HUES48 (cell line): ENCODE measurements around the gene MPHOSPH9.

Source experiments
- H3K27ac ChIP-seq: one replicate; pipeline ENCODE4 v1.7.0; 2013; ENCODE audit warnings: low read depth, low read length, inconsistent platforms
- H3K27me3 ChIP-seq: 2 replicates; pipeline ENCODE4 v1.6.1; 2013; ENCODE audit warnings: mild to moderate bottlenecking, low read length; ENCODE audit not compliant: control insufficient read depth, insufficient read depth
- H3K36me3 ChIP-seq: 2 replicates; pipeline ENCODE4 v1.6.1; 2013; ENCODE audit warnings: low read length; ENCODE audit not compliant: control insufficient read depth, insufficient read depth
- H3K4me1 ChIP-seq: 2 replicates; pipeline ENCODE4 v1.6.1; 2013; ENCODE audit warnings: mild to moderate bottlenecking, low read length; ENCODE audit not compliant: control insufficient read depth, insufficient read depth
- H3K4me3 ChIP-seq: 2 replicates; pipeline ENCODE4 v1.5.1; 2013; ENCODE audit warnings: mild to moderate bottlenecking, low read depth, low read length
- H3K9ac ChIP-seq: 2 replicates; pipeline ENCODE4 v1.6.1; 2013; ENCODE audit warnings: mild to moderate bottlenecking, low read depth, low read length, moderate library complexity
- H3K9me3 ChIP-seq: 2 replicates; pipeline ENCODE4 v1.6.1; 2013; ENCODE audit warnings: low read length; ENCODE audit not compliant: control insufficient read depth, insufficient read depth

The MPHOSPH9 gene

DNA sequence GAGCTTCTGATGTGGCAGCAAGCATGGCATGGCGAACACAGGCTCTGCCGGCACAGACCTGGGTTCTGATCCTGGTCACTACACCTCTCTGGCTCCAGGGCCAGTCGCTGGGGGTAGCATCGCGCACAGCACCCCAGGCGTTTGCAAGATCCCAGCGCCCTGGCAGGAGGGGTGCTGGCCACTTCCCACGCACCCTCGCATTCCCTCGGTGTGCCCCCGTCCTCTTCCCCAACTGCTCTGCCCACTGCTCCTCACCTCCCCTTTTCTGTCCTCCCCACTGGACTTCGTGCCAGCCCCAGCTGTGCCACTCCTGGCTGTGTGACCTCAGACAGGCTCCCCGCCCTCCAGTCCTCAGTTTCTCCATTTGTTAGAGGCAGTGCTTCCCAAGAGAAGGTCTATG, 35.9 kb upstream of the MPHOSPH9 start:
- Histone ChIP-seq H3K9me3 (no peaks in the 10 kb centered on the region), H3K27ac (peak overlapping the region; percentile 92), H3K36me3 (peaks cover 38% of the 10 kb centered on the region), H3K4me1 (peaks cover 18% of the 10 kb centered on the region), H3K9ac (peak overlapping the region; percentile 86), H3K27me3 (no peaks in the 10 kb centered on the region), H3K4me3 (peak overlapping the region; percentile 56; the same call in 1 of the 2 replicates)

GRCh38 chr12:123267991-123268843, 35.3 kb upstream of the MPHOSPH9 start:
- peak overlapping the region; percentile 92 for H3K27ac ChIP-seq
- no peaks in the 10 kb centered on the region for H3K27me3 ChIP-seq
- H3K36me3 ChIP-seq = peaks cover 44% of the 10 kb centered on the region
- H3K4me1 ChIP-seq = peaks cover 20% of the 10 kb centered on the region
- H3K4me3 ChIP-seq = no peak overlapping the region
- H3K9ac ChIP-seq = 0 out of 2 replicates have a peak overlapping the region, but pooled peaks have one; percentile 86
- no peaks in the 10 kb centered on the region for H3K9me3 ChIP-seq

- Histone ChIP-seq H3K9me3 (no peaks in the 10 kb centered on the region), H3K9ac (no peak overlapping the region), H3K27ac (peak overlapping the region; percentile 42), H3K4me3 (no peak overlapping the region), H3K4me1 (peaks cover 14% of the 10 kb centered on the region), H3K27me3 (no peaks in the 10 kb centered on the region), H3K36me3 (peaks cover 50% of the 10 kb centered on the region)
Observed at GRCh38 chr12:123267335-123267920, 34.5 kb upstream of the MPHOSPH9 start.

GRCh38 chr12:123266679-123267277, 33.8 kb upstream of the MPHOSPH9 start:
- H3K36me3 ChIP-seq = peaks cover 57% of the 10 kb centered on the region
- H3K9me3 ChIP-seq = no peaks in the 10 kb centered on the region
- H3K9ac ChIP-seq = no peak overlapping the region
- H3K27ac ChIP-seq = no peak overlapping the region
- H3K4me3 ChIP-seq = no peak overlapping the region
- no peaks in the 10 kb centered on the region for H3K27me3 ChIP-seq
- peaks cover 17% of the 10 kb centered on the region for H3K4me1 ChIP-seq

DNA sequence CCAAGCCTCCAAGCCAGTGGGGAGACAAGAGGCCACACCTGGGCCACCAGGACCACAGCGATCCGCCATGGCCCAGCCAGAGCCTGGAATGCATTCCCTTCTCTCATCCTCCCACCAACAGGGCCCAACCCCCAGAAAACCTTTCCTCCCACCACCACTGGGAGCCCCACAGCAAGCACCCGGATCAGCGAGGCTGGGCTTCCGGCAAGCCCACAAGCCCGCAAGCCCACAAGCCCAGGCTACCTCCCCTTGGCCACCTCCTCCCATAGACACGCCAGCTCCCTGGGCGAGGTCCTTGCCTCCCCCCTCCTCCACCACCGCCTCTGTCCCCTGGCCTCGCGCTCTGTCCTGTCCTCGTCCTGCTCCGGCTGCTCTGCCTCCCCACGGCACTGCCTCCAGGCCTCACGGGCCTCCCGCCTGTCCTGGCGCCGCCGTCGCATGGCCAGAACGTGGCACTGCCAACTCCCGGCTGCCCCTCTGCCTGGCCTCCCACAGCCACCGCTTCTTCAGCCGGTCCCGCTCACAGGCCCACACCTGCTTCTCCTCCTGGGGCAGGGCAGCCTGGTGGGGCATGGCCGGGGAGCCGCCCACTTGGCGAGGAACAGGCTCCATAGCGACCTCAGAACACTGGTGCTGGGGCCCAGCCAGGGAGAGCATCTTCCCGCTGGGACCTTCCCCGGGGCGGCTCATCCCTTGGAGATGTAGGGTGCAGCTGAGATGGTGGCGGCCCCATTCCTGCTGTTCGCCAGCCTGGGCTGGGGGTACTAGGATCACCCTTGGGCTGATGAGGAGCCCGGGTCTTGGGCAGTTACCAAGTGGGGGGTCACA, 33.1 kb upstream of the MPHOSPH9 start:
- no peak overlapping the region for H3K9ac ChIP-seq
- peaks cover 24% of the 10 kb centered on the region for H3K4me1 ChIP-seq
- peaks cover 64% of the 10 kb centered on the region for H3K36me3 ChIP-seq
- H3K4me3 ChIP-seq = no peak overlapping the region
- H3K9me3 ChIP-seq = no peaks in the 10 kb centered on the region
- no peak overlapping the region for H3K27ac ChIP-seq
- no peaks in the 10 kb centered on the region for H3K27me3 ChIP-seq

DNA sequence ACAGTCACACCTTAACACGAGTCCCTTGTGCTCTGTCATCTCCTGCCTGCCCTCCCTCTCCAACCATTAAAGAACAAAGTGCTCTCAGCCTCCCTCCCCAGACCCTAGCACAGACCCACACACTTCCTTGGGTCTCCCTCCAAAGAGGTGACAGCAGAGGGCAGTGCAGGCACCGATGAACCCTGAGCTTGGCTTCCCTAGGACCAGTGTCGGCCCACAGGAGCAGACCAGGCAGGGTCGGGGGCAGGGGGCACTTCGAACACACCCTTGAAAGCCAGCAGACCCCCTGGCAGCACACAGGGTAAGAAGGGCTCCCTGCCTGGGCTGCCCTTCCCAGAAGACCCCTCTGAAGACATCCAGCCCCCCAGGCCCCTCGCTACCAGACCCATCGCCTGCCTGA, 31.7 kb upstream of the MPHOSPH9 start:
- no peak overlapping the region for H3K9ac ChIP-seq
- H3K27ac ChIP-seq = no peak overlapping the region
- H3K4me1 ChIP-seq = peaks cover 26% of the 10 kb centered on the region
- H3K27me3 ChIP-seq = no peaks in the 10 kb centered on the region
- peaks cover 78% of the 10 kb centered on the region for H3K36me3 ChIP-seq
- no peaks in the 10 kb centered on the region for H3K9me3 ChIP-seq
- no peak overlapping the region for H3K4me3 ChIP-seq

- Histone ChIP-seq H3K9ac (no peak overlapping the region), H3K4me3 (no peak overlapping the region), H3K36me3 (peaks cover 86% of the 10 kb centered on the region), H3K27ac (no peak overlapping the region), H3K27me3 (no peaks in the 10 kb centered on the region), H3K4me1 (peaks cover 17% of the 10 kb centered on the region), H3K9me3 (no peaks in the 10 kb centered on the region)
Observed at GRCh38 chr12:123263196-123263817, 30.4 kb upstream of the MPHOSPH9 start.

DNA sequence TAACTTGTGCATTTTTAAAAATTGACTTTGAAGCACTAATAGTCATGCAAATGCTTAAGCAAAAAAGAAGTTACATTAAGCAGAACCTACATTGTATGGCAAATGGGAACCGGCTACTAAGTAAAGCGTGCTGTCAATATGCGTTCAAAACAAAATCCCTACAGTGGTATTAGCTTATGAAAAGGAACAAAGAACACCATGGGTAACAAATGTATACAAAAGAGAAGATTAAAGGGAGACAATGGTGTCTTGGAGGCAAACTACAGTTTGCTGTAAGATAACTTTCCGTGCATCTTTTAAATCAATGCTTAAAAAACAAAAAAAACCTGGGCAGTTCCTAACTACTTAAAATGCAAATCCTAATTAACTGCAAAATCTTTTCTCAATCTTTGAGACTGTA, 28.3 kb upstream of the MPHOSPH9 start:
- no peaks in the 10 kb centered on the region for H3K27me3 ChIP-seq
- H3K4me1 ChIP-seq = peaks cover 17% of the 10 kb centered on the region
- no peak overlapping the region for H3K9ac ChIP-seq
- no peak overlapping the region for H3K4me3 ChIP-seq
- H3K36me3 ChIP-seq = peaks cover 89% of the 10 kb centered on the region
- H3K27ac ChIP-seq = peak overlapping the region; percentile 90
- no peaks in the 10 kb centered on the region for H3K9me3 ChIP-seq

GRCh38 chr12:123260081-123260480, 27.1 kb upstream of the MPHOSPH9 start:
- H3K4me3 ChIP-seq = no peak overlapping the region
- peaks cover 17% of the 10 kb centered on the region for H3K4me1 ChIP-seq
- H3K9me3 ChIP-seq = no peaks in the 10 kb centered on the region
- H3K9ac ChIP-seq = no peak overlapping the region
- no peak overlapping the region for H3K27ac ChIP-seq
- peaks cover 90% of the 10 kb centered on the region for H3K36me3 ChIP-seq
- H3K27me3 ChIP-seq = no peaks in the 10 kb centered on the region

DNA sequence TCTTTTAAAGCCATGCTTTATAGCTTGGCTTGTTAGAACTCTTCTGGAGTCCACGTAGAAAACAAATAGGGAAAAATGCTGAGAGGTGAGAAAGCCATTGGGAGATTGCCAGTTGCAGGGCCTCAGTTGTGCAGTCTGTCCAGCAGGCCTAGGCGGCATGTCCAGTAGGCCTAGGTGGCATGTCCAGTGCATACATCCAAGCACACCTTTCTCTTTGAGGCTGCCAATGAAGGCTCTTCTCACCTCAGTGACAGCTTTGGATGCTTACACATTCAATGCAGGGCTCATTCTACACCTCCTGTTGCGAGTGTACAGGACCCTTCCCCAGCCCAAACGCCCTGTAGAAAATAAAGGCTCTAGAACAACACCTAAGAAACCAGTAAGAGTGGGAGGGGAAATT, 25.7 kb upstream of the MPHOSPH9 start:
- Histone ChIP-seq H3K9ac (no peak overlapping the region), H3K27me3 (no peaks in the 10 kb centered on the region), H3K4me3 (no peak overlapping the region), H3K36me3 (peaks cover 91% of the 10 kb centered on the region), H3K9me3 (no peaks in the 10 kb centered on the region), H3K27ac (no peak overlapping the region), H3K4me1 (peaks cover 17% of the 10 kb centered on the region)
